ENCODE measurements around the gene PREX1.
A peak's percentile ranks its signal among the peaks of the same experiment; 100 is the strongest.
"Not testable (repeated sequence)": the region's sequence is repeated elsewhere in the genome, so short reads cannot be mapped to it uniquely, and the experiment has no call there.

Gene PREX1

DNA sequence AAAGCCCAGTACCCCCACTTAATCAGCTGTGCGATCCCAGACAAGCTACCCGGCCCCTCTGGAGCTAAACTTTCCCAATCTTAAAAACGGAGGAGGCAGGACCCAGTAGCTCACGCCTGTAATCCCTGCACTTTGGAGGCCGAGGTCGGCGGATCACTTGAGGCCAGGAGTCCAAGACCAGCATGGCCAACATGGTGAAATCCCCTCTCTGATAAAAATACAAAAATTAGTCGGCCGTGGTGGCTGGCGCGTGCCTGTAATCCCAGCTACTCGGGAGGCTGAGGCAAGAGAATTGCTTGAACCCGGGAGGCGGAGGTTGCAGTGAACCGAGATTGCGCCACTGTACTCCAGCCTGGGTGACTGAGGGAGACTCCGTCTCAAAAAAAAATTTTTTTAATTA lies 1.3 kb downstream of the PREX1 start:
- not testable (repeated sequence) for DNase-seq (ENCODE audit: low read depth)

DNA sequence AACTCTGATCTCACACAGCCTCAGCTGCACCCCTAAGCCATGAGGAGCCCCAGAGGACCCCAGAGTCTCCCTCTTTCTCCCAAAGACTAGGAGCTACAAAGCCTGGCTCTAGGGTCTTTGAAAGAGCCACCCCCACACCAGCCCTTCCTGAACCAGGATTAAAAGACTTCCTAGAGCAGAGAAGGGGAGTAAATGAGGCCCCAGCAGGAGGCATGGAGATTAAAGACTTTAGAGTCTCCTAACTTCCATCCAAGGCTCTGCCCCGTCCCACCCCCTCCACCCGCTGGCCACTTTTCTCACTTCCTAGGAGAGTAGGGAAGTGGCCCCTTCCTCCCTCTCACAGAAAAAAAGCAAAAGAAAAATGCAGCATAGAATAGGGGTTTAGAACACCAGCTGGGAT lies 1.7 kb downstream of the PREX1 start:
- no peak for DNase-seq (ENCODE audit: low read depth)

DNA sequence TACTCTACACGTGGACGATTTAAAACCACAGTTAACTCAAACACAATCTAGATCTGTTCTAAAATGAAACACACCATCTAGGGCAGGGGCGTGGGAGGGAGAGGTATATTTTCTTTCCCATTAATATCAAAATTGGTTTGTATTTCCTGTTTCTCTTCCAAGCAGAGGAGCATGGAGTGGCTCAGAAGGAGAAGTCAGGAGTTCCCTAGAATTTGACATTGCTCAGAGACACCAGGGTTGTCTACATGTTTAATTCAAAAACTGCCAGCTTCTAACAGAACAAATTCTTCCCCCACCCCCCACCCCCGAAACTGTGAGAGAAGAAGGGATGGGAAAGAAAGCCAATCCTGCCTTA lies 2.3 kb downstream of the PREX1 start:
- DNase-seq (ENCODE audit: low read depth): no peak

DNA sequence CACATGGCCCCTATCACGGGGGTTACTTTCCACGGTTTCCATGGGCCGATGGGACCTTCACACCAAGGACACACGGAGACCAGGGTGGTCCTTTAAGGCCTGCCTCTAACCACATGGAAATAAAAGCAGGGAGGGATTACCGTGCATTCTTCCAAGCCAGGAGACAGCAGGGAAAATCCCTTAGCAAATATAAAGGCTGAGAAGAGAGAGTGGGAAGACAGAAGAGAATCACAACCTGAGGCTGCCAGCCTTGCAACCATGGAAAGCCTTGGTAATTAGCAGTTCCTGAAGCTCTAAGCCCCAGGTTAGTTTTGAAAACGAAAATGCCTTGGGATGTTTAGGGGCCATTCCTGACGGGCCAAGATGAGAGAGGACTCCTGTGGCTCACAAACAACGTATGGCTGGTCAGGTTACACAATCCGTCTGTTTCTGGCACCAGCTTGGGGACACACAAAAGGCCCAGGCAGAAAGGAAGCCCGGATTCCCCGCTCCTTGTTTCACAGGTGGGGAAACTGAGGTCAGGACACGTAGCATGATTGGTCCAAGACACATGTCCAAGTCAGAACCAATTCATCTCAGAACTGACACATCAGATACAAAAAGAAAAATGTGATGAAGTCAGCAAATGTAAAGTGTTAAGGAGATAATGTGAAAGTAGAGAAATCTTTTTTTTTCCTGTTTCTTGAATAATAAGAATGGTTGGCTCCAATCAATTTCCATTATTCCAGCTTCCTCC lies 2.8 kb downstream of the PREX1 start:
- DNase-seq (ENCODE audit: low read depth): no peak

DNA sequence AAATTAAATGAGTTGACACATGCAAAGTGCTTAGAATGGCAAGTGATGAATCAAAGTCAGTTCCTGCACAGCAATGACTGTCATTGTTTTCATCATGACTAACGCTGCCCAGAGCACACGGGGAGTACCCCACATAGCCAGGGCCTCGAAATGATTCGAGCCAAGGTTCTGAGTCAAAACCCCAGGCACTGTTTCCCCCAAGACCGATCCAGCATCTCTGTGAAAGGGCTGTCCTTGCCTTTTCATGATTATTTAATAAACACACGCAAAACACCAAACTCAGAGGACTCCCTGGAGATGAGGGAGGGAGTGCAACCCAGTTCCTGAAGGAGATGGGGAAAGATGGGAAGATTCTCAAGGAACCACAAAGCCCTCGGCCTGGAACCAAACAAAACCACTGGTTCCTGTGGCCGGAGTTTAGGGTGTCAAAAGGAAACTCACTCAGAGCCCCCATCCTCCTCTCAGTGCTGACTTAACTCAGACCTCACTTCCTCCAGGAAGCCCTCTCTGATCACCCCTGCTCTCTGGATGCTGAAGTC lies 3.8 kb downstream of the PREX1 start:
- peak; percentile 28 for DNase-seq (ENCODE audit: low read depth)

DNA sequence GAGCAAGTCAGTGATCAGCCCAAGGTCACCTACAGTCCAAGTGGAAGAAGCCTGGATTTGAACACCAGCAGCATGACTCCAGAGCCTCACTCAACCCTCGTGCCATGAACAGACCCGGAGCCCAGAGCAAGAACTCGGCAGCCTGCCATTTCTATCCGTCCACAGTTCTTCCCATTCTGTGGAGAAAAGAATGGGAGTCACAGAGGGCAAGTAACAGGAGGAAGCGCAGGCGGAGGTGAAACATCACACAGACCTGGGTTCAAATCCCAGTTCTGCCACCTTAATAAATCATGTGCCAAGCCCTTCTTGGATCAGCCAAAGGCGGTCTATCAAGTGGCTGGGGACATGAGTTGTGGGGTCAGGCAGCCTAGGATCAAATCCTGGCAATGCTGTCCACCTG lies 4.3 kb downstream of the PREX1 start:
- DNase-seq (ENCODE audit: low read depth): no peak

DNA sequence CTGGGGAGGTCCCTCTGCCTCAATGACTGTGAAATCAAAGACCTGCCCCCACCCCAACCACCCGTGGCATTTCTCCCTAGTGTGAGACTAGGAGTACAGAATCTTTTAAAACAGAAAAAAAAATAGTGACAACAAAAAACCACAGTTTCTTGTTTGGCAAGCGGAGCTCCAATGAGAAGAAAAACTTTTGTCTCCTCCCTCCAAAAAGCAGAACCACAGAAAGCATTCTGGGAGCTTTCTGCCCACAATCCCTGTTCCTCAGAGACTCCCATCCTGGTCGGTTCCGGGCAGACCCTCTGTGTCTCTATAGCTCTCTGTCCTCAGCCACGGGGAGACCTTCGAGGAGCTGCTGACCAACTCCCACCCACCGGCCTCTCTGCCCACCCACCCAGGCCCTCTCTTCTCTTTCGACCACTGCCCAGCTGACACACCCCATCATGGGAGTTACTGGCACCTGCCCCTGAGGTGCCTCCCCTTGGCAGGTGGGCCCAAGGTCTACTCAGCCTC lies 4.9 kb downstream of the PREX1 start:
- DNase-seq (ENCODE audit: low read depth): no peak

DNA sequence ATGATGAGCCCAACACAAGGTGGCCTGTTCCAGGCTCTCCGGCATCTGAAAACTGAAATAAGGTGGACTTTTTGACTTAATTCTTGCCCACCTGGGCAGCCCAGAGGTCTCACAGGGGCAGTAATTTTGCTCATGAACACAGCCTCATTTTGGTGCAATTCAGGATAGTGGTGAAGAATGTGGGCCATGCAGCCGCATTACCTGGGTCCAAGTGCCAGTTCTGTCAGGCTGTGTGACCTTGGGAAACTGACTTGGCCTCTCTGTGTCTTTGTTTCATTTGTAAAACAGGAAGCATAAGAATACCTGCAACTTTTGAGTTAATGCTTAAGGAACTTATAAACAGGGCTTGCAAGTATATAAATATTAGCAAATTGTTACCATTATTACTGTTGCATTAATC lies 5.6 kb downstream of the PREX1 start:
- DNase-seq (ENCODE audit: low read depth): no peak

DNA sequence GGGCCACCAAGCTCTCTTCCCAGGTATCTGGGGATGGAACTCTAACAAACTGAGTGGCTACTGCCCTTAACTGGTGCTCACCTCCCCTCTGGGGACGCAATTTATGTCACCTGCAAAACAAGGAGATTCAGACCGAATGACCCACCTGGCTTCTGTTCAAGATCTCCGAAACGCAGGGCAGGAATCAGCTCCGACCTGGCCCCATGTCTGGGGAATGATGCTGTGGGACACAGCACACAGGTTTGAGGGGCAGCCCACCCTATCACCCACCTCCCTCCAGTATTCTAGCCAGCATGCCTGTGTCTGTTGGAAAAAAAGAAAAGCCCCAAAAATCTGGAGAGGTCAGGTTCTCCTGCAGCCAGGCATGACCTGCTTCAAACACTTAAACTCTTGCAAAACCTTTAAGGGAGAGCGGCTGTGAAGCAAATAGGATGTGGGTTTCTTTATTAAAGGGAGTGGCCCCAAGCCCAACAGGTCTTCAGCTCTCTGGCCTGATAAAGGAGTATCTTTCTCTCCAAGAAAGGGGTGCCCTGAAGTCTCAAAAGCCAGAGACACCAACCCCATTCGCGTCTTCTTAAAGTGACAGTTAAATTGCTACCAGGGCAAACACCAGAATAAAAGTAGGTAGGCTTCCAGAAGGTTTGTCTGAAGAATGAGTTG lies 6.4 kb downstream of the PREX1 start:
- no peak for DNase-seq (ENCODE audit: low read depth)

DNA sequence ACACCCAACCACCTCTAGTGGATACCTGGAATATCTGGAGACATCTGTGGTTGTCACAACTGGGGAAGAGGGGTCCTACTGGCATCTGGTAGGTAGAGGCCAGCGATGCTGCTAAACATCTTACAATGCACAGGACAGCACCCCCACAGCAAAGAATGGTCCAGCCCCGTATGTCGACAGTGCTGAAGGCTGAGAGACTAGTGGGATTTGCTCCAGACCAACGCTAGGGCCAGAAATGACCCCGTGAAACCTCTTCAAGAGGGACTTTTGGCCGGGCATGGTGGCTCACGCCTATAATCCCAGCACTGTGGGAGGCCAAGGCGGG lies 7.2 kb downstream of the PREX1 start:
- no peak for DNase-seq (ENCODE audit: low read depth)

DNA sequence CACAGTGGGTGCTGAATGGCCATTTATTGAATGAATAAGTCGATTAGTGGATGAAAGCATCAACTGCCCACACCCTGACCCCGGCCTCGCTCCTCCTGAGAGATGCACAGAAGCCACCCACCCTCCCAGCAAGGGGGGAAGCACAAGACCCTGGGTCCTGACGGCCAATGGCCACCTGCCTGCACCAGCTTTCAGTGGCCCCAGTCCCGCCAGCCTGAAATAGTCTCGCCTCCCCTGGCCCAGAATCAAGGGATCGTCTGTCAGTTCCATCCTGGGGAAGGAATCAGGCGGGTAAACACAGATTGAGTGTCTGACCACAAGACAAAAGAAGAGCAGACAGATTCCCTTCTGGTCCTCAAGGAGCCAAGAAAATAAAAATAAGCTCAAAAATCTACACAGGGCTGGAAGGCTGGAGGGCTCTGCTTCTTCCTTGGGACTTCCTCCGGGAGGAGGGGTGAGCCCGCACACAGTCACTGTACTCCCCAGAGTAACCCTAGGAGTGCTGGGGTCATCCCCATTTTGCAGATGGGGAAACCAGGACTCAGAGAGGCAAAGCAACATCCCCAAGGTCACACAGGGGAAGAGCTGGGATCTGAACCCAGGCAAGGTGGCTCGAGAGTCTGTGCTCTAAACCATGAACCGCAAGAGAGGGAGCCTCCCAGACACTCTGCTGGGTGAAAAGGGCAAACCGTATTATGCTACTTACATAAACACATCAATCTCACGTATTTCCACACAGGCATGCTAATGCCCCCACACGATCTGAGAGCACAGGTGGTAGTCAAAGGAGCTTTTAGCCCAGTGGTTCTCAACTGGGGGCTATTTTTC lies 7.8 kb downstream of the PREX1 start:
- DNase-seq (ENCODE audit: low read depth): no peak

DNA sequence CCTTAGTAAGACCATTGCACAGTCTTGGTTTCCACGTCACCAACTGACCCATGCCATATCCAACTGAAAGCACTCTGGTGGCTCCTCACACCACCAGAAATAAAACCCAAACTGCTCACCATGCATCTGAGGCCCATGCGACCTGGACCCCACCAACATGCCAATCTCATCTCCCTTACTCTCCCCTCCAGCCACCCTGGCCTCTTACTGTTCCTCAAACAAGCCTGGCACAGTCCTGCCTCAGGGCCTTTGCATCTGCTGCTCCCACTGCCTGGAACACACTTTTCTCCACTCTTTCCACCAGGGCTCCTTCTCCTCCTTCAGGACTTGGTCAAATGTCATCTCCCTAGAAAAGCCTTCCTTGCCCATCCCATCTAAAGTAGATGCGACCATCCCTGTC lies 8.7 kb downstream of the PREX1 start:
- DNase-seq (ENCODE audit: low read depth): no peak

DNA sequence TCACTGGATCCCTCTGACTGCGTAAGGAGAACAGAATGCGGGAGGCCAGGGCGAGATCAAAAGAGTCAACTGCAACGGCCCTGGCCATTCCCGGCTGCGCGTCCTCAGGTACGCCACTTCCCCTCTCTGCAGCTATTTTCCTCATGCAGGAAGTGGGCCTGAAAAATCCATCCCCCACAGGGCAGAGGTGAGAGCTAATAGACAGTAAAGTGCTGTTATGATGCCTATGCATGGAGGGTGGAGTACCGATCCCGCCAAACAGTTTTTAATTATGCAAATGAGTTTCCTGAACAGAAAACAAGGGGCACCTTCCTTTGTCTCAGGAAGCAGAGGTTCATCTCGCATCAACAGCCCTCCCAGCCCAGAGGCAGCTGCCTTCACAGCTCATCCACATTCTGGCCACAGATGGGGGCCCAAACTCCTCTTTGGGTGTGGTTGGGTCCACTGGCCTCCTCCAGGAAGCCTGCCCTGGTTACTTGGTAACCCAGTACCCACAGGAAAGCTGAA lies 9.3 kb downstream of the PREX1 start:
- peak; percentile 29 for DNase-seq (ENCODE audit: low read depth)

DNA sequence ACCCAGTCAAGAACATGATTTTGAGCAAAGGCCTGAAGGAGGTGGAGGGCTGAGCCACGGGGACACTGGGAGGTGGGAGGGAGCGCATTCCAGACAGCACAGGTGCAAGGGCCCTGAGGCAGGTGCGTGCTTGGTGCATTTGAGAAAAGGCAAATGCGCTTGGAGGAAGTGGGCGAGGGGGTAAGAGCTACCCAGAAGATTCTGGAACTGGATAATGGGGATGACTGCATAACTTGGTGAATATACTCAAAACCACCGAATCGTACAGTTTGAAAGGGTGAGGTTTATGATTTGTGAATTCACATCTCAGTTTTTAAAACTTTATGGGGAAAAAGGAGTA lies 9.8 kb downstream of the PREX1 start:
- no peak for DNase-seq (ENCODE audit: low read depth)

DNA sequence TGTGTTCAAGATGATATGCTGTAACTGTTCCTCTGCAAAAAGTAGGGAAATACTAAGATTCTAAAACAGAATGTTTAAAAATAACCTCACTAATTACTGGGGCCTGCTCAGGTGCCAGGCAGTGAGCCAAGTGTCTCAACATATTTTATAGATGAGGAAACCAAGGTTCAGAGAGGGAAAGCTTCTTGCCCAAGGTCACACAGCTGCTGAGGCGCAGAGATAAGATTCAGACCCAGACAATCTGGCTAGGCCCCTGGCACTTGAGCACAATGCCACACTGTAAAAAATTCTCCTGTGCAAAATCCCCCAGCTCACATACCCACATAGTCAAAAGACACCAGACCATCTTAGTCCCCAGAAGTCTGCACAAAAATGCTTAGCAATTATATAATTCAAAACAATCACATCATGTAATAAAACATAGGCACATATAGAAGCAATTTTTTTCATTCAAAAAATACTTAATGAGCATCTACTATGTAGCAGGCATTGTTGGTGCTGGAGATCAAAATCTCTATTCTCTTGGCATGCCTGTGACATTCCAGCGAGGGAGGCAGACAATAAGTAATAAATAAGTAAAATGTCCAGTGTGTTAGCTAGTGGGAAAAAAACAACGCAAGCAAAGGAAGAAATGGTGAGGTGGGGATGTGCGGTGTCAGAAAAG lies 10.3 kb downstream of the PREX1 start:
- DNase-seq (ENCODE audit: low read depth): no peak

DNA sequence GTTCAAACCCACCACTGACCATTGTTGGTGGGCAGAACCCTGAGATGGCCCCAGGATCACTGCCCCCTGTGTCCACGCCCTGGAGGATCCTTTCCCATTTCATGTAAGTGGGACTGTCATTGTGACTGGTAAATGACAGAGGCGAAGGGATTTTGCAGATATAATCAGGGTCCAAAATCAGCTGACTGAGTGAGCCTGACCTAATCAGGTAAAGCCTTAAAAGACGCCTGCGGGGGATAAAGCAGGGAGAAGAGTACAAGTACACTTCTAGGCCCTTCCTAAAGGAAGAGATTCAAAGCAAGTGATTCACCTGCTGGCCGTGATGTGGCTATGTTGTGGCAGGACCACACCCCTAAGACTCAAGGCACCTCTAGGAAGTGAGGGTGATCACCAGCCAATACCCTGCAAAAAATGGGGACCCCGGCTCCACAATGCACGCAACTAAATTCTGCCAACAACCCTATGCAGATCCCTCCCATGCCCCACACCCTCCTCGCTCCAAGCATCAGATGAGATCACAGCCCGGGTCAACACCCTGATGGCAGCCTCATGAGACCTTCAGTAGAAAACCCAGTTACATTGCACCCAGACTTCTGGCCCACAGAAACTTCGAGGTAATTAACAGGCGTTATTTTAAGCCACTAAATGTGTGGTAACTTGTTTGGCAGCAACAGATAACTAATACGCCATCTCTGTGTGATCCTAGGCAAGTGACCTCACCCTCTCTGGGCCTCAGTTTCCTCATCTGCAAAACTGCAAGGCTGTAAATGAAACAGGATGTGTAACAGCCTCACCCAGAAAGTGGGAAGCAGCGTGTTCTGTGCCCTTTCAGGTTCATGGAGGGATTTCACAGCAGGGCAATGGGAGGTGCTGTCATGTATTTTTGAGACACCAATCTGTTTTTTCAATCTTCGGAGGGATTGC lies 11.3 kb downstream of the PREX1 start:
- DNase-seq (ENCODE audit: low read depth): no peak

DNA sequence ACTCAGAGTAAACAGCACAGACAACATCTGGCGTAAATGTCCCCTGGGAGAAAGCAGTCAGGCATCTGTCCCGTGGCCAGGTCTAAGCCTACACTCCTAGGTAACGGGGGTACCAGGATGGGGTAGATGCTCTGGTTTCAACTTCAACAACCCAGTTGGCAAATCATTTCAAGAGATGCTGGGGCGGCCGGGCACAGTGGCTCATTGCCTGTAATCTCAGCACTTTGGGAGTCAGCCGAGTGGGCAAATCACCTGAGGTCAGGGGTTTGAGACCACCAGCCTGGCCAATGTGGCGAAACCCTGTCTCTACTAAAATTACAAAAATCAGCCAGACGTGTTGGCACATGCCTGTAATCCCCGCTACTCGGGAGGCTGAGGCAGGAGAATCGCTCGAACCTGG lies 12.3 kb downstream of the PREX1 start:
- no peak for DNase-seq (ENCODE audit: low read depth)

DNA sequence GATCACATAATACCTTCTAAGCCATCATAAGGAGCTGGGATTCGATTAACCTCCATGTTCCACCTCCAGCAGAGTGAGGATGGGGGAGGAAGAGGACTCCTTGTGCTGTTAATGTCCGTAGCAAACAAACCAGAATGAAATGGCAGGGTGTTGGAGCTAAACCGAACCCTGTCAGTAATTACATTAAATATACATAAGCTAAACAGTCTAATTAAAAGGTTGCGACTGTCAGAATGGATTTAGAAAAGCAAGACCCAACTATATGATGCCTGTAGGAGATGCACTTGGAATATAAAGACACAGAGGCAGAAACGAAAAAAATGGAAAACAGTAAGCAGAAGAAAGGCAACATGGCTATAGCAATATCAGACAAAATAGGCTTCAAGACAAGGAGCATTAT lies 13.2 kb downstream of the PREX1 start:
- no peak for DNase-seq (ENCODE audit: low read depth)

DNA sequence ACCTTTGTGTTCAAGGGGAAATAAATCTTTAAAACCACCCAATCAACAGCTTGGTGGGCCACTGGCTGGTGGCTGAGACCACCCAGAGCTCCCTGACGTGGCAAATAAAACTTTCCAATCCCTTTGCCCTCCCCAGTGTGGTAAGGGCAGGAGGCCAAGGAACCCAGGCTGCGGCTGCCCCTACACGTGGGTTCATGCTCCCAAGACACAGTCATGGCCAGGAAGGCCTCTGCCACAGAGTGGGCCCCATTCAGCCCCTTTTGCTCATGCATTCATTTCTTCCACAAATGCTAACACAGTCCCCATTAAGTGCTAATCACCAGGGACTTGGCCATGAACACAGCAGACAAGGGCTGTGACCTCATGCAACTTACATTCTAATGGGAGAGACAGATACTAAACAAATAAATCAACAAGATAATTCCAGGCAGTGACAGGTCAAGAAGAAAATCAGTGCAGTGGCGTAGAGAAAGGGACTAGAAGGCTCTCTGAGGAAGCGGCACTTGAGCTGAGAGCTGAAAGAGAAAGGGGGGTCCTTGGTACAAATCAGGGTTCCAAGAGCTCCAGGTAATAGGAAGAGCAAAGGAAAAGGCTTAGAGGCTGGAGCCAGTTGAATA lies 13.8 kb downstream of the PREX1 start:
- DNase-seq (ENCODE audit: low read depth): no peak

DNA sequence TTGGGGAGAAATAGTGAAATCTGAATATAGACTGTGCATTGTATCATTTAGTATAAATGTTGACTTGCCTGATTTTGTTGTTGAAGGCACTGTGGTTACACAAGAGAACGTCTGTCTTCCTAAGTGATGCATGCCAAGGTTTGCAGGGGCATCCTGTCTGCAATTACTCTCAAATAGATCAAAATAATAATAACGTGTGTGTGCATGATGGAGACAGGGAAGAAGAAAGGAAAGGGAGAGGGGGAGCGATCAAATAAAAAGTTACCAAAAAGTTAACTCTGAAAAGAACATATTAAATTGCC lies 14.4 kb downstream of the PREX1 start:
- no peak for DNase-seq (ENCODE audit: low read depth)
